Measurements from ENCODE around the gene ZNF385B. TPM values are rescaled to one million over a fixed set of nuclear protein-coding genes. Genes with fewer than 3 reads are reported as not detected.

The ZNF385B gene
- total and polyA plus RNA-seq, 12 donors, result 2.0 to 15.3 (median 8.4) TPM

- no peak overlapping the region for H3K27ac ChIP-seq
- no peak overlapping the region for H3K4me3 ChIP-seq
- no peaks in the 10 kb centered on the region for H3K4me1 ChIP-seq (replicated peaks in 1 of 2)
- no peaks in the 10 kb centered on the region for H3K36me3 ChIP-seq (replicated peaks in 1 of 2)
- TF ChIP-seq CTCF (IDR thresholded peaks at IDR 0.05) (no peak), POLR2A (IDR thresholded peaks at IDR 0.05) (no peak)
- intact Hi-C loops (cut with DNase I), result no loop called here
- no peaks in the 10 kb centered on the region for H3K27me3 ChIP-seq
- no peaks in the 10 kb centered on the region for H3K9me3 ChIP-seq (replicated peaks in 1 of 3)
- 83 to 87% (median 83%) methylated on average over 5 of the region's 5 CpGs for WGBS, 4 donors
- DNase-seq, result no peak
These were observed 65.0 kb downstream of the ZNF385B start for GRCh38 chr2:179796213-179797007.

DNA sequence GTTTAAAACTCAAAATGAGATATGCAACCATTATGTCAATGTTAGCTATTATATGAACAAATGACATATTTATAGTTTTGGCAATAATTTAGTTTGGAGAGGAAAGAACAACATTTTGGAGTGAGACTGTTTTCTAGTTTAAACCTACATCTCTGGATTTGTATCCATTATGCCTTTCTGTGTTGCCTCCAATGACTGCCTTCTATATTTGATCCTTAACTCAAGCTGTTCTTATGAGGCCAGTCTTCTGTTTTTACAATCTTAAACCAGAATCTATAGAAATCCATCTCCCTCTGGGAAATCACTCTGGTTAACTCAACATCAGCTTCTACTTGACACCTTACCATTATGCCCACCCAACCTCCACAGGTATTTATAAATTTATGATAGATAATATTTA, 67.5 kb downstream of the ZNF385B start:
- Histone ChIP-seq H3K36me3 (replicated peaks in 1 of 2) (no peaks in the 10 kb centered on the region), H3K9me3 (replicated peaks in 1 of 3) (no peaks in the 10 kb centered on the region), H3K4me3 (no peak overlapping the region), H3K4me1 (replicated peaks in 1 of 2) (no peaks in the 10 kb centered on the region), H3K27me3 (no peaks in the 10 kb centered on the region), H3K27ac (no peak overlapping the region)
- intact Hi-C loops (cut with DNase I), result no loop called here
- no peak for TF ChIP-seq CTCF (IDR thresholded peaks at IDR 0.05)
- no peak for TF ChIP-seq POLR2A (IDR thresholded peaks at IDR 0.05)
- DNase-seq, result no peak

DNA sequence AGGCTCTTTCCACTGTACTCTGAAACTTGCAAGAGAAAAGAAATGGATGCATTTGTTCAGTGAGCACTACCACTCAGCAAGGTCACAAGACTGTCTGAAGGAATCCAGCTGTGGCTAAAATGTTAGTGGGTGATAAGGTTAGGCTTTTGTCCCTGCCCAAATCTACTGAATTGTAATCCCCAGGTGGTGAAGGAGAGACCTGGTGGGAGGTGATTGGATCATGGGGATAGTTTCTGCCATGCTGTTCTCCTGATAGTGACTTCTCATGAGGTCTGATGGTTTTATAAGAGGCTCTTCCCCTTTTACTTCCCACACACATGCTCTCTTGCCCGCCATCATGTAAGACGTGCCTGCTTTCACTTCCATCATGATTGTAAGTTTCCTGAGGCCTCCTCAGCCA, 68.2 kb downstream of the ZNF385B start:
- Histone ChIP-seq H3K4me1 (replicated peaks in 1 of 2) (no peaks in the 10 kb centered on the region), H3K27me3 (no peaks in the 10 kb centered on the region), H3K27ac (no peak overlapping the region), H3K36me3 (replicated peaks in 1 of 2) (no peaks in the 10 kb centered on the region), H3K4me3 (no peak overlapping the region), H3K9me3 (replicated peaks in 1 of 3) (no peaks in the 10 kb centered on the region)
- intact Hi-C loops (cut with DNase I), result no loop called here
- TF ChIP-seq CTCF (IDR thresholded peaks at IDR 0.05), result no peak
- TF ChIP-seq POLR2A (IDR thresholded peaks at IDR 0.05), result no peak
- 89 to 97% (median 94%) methylated on average over 2 of the region's 2 CpGs for WGBS, 4 donors
- DNase-seq, result no peak

DNA sequence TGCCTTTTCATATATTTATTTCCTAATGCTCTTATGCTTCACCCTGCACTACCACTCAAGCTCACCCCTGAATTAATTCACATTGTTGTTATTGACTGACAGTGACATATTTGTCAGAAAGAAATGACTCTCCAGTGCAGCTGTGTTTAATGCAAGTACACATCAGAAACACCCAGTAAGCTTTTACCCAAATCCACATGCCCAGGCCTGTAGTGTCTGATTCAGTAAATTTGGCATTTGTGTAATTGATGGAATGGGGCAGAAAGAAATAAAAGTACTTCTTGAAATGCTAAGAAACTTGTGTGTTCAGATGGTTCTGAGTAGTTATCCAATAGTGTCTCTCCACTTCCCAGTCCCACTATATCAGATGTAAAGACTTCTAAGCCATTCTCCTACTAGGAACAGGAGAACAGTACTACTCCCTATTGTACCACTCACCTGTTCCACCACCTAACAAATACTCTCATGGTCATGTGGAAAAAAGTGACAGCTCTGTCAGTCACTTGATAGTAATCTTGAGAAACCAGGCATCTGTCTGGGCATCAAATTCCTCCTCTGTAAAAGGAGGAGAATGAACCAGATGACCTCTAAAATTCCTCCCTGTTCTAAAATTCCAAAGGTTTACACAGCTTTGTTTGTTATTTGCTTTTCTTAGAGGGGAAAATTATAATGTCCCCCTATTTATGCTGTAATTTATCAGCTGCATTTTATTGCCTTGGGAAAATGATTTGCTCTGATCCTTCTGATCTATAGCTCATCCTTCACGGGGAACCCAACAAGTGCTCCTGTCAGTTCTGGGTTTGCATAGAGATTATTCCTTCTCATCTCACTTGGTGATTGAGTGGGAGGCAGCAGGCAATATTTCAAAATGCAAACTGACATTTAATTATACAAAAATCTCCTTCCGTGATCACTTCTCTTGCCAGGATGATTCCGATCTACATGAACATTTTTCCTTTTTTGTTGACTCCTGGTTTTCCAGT, 70.9 kb downstream of the ZNF385B start:
- no peaks in the 10 kb centered on the region for H3K9me3 ChIP-seq (replicated peaks in 1 of 3)
- DNase-seq, result no peak
- H3K27me3 ChIP-seq, result no peaks in the 10 kb centered on the region

More for the DNA sequence above, 70.9 kb downstream of the ZNF385B start:
- intact Hi-C loops (cut with DNase I), result no loop called here
- no peak overlapping the region for H3K27ac ChIP-seq
- no peak for TF ChIP-seq POLR2A (IDR thresholded peaks at IDR 0.05)
- H3K4me1 ChIP-seq (replicated peaks in 1 of 2), result no peaks in the 10 kb centered on the region
- no peak overlapping the region for H3K4me3 ChIP-seq
- H3K36me3 ChIP-seq (replicated peaks in 1 of 2), result no peaks in the 10 kb centered on the region
- 84 to 87% (median 86%) methylated on average over 3 of the region's 3 CpGs for WGBS, 4 donors

All from adrenal gland (tissue), 12 donors.